ENCODE results near the gene DROSHA. TPM values are rescaled to one million over a fixed set of nuclear protein-coding genes. Genes with fewer than 3 reads are reported as not detected.
"Not testable (repeated sequence)": the region's sequence is repeated elsewhere in the genome, so short reads cannot be mapped to it uniquely, and the experiment has no call there.

Gene DROSHA
- total RNA-seq, 6 experiments from 2014 or later: 13.0 to 21.0 (median 18.5) TPM

- intact Hi-C loops (cut with DNase I): no loop called here
- peaks cover 0 to 51% (median 6%) of the 10 kb centered on the region in 4 donors for H3K36me3 ChIP-seq
- TF ChIP-seq POLR2A (IDR thresholded peaks at IDR 0.05) (no peak), CTCF (IDR thresholded peaks at IDR 0.05) (no peak)
- ATAC-seq: no peak
- DNase-seq: no peak
- H3K9me3 ChIP-seq: no peaks in the 10 kb centered on the region
- H3K27me3 ChIP-seq: no peaks in the 10 kb centered on the region
- 100% methylated on average over 2 of the region's 3 CpGs for WGBS (ENCODE audit: insufficient coverage, low coverage, low lambda C conversion rate, missing lambda C conversion rate)
- H3K4me3 ChIP-seq: no peak overlapping the region
- no peak overlapping the region for H3K27ac ChIP-seq
- H3K4me1 ChIP-seq: no peaks in the 10 kb centered on the region
Measured at GRCh38 chr5:31551878-31552277, 20.0 kb upstream of the DROSHA start.

- H3K4me3 ChIP-seq; DNase-seq; ATAC-seq; H3K27me3 ChIP-seq; H3K4me1 ChIP-seq; H3K9me3 ChIP-seq; H3K27ac ChIP-seq; intact Hi-C loops (cut with DNase I): not testable (repeated sequence)
- WGBS (ENCODE audit: insufficient coverage, low coverage, low lambda C conversion rate, missing lambda C conversion rate): 100% methylated on average over 2 of the region's 2 CpGs
- peaks cover 0 to 59% (median 8%) of the 10 kb centered on the region in 4 donors for H3K36me3 ChIP-seq
Measured at GRCh38 chr5:31549114-31549513, 17.2 kb upstream of the DROSHA start.

- Histone ChIP-seq H3K4me1 (peaks cover 0 to 13% (median 4%) of the 10 kb centered on the region in 4 donors), H3K27ac (no peak overlapping the region), H3K27me3 (no peaks in the 10 kb centered on the region), H3K4me3 (no peak overlapping the region), H3K9me3 (no peaks in the 10 kb centered on the region), H3K36me3 (peaks cover 0 to 80% (median 10%) of the 10 kb centered on the region in 4 donors)
- 68% methylated on average over 4 of the region's 4 CpGs for WGBS (ENCODE audit: insufficient coverage, low coverage, low lambda C conversion rate, missing lambda C conversion rate)
- intact Hi-C loops (cut with DNase I): no loop called here
- DNase-seq (no peak), ATAC-seq (no peak)
- TF ChIP-seq CTCF (IDR thresholded peaks at IDR 0.05) (no peak), POLR2A (IDR thresholded peaks at IDR 0.05) (no peak)
Measured at GRCh38 chr5:31537851-31538250, 6.0 kb upstream of the DROSHA start.

- no peak for TF ChIP-seq POLR2A (IDR thresholded peaks at IDR 0.05)
- TF ChIP-seq CTCF (IDR thresholded peaks at IDR 0.05): no peak
- no peak overlapping the region for H3K27ac ChIP-seq
- peaks cover 0 to 13% (median 4%) of the 10 kb centered on the region in 4 donors for H3K4me1 ChIP-seq
- H3K27me3 ChIP-seq: no peaks in the 10 kb centered on the region
- DNase-seq (no peak), ATAC-seq (no peak)
- peaks cover 0 to 75% (median 10%) of the 10 kb centered on the region in 4 donors for H3K36me3 ChIP-seq
- H3K4me3 ChIP-seq: no peak overlapping the region
- H3K9me3 ChIP-seq: no peaks in the 10 kb centered on the region
- intact Hi-C loops (cut with DNase I): no loop called here
Measured at GRCh38 chr5:31537349-31537748, 5.5 kb upstream of the DROSHA start.

- no peak for ATAC-seq
- no peak for TF ChIP-seq CTCF (IDR thresholded peaks at IDR 0.05)
- TF ChIP-seq POLR2A (IDR thresholded peaks at IDR 0.05): no peak
- intact Hi-C loops (cut with DNase I): no loop called here
- H3K9me3 ChIP-seq: no peaks in the 10 kb centered on the region
- H3K4me1 ChIP-seq: peaks cover 0 to 13% (median 4%) of the 10 kb centered on the region in 4 donors
- no peak for DNase-seq
- WGBS (ENCODE audit: insufficient coverage, low coverage, low lambda C conversion rate, missing lambda C conversion rate): 85% methylated on average over 3 of the region's 3 CpGs
- H3K36me3 ChIP-seq: peaks cover 0 to 72% (median 10%) of the 10 kb centered on the region in 4 donors
- no peak overlapping the region for H3K27ac ChIP-seq
- no peak overlapping the region for H3K4me3 ChIP-seq
- no peaks in the 10 kb centered on the region for H3K27me3 ChIP-seq
Measured at GRCh38 chr5:31536873-31537272, 5.0 kb upstream of the DROSHA start.
